ENCODE results near the gene TAAR5.

TAAR5 gene

DNA sequence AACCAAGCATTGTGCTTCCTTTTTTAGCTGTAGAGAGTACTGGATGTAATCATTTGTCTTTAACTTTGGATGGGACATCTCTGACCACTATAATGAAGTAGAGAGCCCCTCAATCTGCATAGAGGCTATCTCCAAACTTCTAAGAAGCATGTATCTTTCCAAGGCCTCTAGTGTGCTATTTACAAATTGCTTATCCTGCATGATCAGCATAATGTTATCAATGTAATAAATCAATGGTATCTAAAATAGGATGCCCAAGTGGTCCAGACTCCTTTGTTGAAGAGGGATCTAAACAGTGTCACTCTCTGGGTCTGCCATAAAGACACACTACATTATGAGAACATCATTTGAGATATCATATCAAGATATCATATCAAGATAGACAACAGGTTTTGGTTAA is 44.7 kb downstream of the TAAR5 start:
- H3K4me1 Mint-ChIP-seq (ENCODE audit: low read depth): no peaks in the 10 kb centered on the region
- no peak overlapping the region for H3K4me3 Mint-ChIP-seq
- H3K9me3 Mint-ChIP-seq (ENCODE audit: low read depth): no peaks in the 10 kb centered on the region
- H3K27ac Mint-ChIP-seq: no peak overlapping the region
- H3K36me3 Mint-ChIP-seq: no peaks in the 10 kb centered on the region
- peaks cover 5% of the 10 kb centered on the region for H3K27me3 Mint-ChIP-seq

Measured in activated naive CD8-positive, alpha-beta T cell (primary cell).